Muscle of leg (tissue), 11 donors: Measurements from ENCODE around the gene ZEB2. TPM values are rescaled to one million over a fixed set of nuclear protein-coding genes. Genes with fewer than 3 reads are reported as not detected.
A peak's percentile ranks its signal among the peaks of the same experiment; 100 is the strongest.

Experiments used
- DNase-seq: peaks from one replicate; pipeline ENCODE4 v3.0.0; 2013
- H3K27ac ChIP-seq: one replicate; pipeline ENCODE4 v1.5.1; 2013; ENCODE audit warnings: mild to moderate bottlenecking, low read length, control low read depth
- H3K27me3 ChIP-seq: one replicate; pipeline ENCODE4 v1.6.1; 2013; ENCODE audit warnings: low read length; ENCODE audit not compliant: control insufficient read depth, insufficient read depth
- H3K36me3 ChIP-seq: one replicate; pipeline ENCODE4 v1.6.1; 2013; ENCODE audit warnings: low read length; ENCODE audit not compliant: control insufficient read depth, insufficient read depth
- H3K4me1 ChIP-seq: one replicate; pipeline ENCODE4 v1.6.1; 2013; ENCODE audit warnings: low read length; ENCODE audit not compliant: control insufficient read depth, insufficient read depth
- H3K4me3 ChIP-seq: one replicate; pipeline ENCODE4 v1.5.1; 2013; ENCODE audit warnings: low read length, control low read depth
- H3K9me3 ChIP-seq: replicated peaks from 2 replicates; pipeline ENCODE4 v1.6.1; 2013; ENCODE audit warnings: low read depth, low read length; ENCODE audit not compliant: control insufficient read depth
- WGBS: methylation state at CpG from one replicate; pipeline ENCODE4 v1.1.5; 2013; ENCODE audit warnings: missing lambda C conversion rate; ENCODE audit not compliant: insufficient coverage; 5-methylcytosine and 5-hydroxymethylcytosine counted together
- polyA plus RNA-seq, 8 donors: library from polyadenylated mRNA; unstranded; fragments of 120-200 nt; gene quantifications; one replicate each; pipeline versions ENCODE4 v1.2.1 to v1.2.3, GENCODE V29; 2013; ENCODE audit warnings: inconsistent platforms in 1 of 8, low replicate concordance in 1 of 8; ENCODE audit not compliant: insufficient read length in 8 of 8, insufficient read depth in 1 of 8
- total RNA-seq: library from RNA; stranded (reverse); fragments of 120-200 nt; gene quantifications from one replicate; pipeline ENCODE4 v1.2.4, GENCODE V29; 2013

ZEB2 gene
- total and polyA plus RNA-seq, 9 donors, result 90.0 to 163 (median 118) TPM

- 72% methylated on average over 4 of the region's 4 CpGs for WGBS
- Histone ChIP-seq H3K4me3 (no peak overlapping the region), H3K4me1 (peaks cover 9% of the 10 kb centered on the region), H3K36me3 (peaks cover 11% of the 10 kb centered on the region), H3K27me3 (no peaks in the 10 kb centered on the region), H3K27ac (no peak overlapping the region), H3K9me3 (no peaks in the 10 kb centered on the region)
- no peak for DNase-seq
Observed at GRCh38 chr2:144467502-144468137, 52.3 kb downstream of the ZEB2 start.

DNA sequence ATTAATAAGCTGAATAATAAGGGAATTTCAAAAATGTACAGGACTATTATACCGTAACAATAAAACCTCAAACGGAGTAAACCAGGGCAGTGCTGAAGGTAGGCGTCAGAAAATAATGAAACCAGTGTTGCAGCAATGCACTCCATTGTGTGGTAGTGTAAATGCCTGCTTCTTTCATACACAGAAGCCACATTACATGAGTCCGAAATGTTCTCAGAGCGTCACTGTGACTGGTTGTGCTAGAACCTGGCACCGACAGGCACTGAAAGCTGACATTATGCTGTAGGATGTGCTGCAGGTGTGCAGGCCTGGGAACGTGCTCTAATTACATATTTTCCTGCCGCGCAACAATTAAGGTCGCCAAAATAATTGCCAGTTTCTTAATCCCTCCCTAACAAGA is 53.3 kb downstream of the ZEB2 start:
- Histone ChIP-seq H3K4me1 (peaks cover 9% of the 10 kb centered on the region), H3K4me3 (no peak overlapping the region), H3K27me3 (no peaks in the 10 kb centered on the region), H3K36me3 (peaks cover 7% of the 10 kb centered on the region), H3K9me3 (no peaks in the 10 kb centered on the region), H3K27ac (no peak overlapping the region)
- no peak for DNase-seq
- WGBS, result 76% methylated on average over 3 of the region's 10 CpGs

GRCh38 chr2:144465749-144466148 is 54.2 kb downstream of the ZEB2 start:
- Histone ChIP-seq H3K9me3 (no peaks in the 10 kb centered on the region), H3K4me3 (no peak overlapping the region), H3K4me1 (peaks cover 11% of the 10 kb centered on the region), H3K27ac (no peak overlapping the region), H3K36me3 (peaks cover 11% of the 10 kb centered on the region), H3K27me3 (no peaks in the 10 kb centered on the region)
- no peak for DNase-seq
- no CpG with 5 or more reads among the region's 9 CpGs for WGBS

DNA sequence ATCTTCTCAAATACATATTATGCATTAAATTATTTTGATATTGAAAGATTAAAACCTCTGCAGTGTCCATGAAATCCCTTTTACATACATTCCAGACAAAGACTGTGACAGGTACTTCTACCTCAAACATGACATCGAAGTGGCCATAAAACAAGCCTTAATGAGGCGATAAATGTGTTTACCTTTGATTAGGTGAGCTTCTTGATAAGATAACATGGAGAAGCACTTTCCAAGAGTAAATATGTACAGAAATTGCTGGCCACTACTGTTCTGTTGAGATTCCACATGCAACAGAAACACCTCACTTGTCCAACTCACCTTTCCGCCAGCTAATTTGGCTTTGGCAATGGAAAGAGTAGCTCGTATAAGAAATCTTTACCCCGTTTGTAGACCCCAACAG is 55.2 kb downstream of the ZEB2 start:
- Histone ChIP-seq H3K36me3 (peaks cover 11% of the 10 kb centered on the region), H3K9me3 (no peaks in the 10 kb centered on the region), H3K4me3 (no peak overlapping the region), H3K27ac (no peak overlapping the region), H3K4me1 (peaks cover 14% of the 10 kb centered on the region), H3K27me3 (no peaks in the 10 kb centered on the region)
- no CpG with 5 or more reads among the region's 5 CpGs for WGBS
- DNase-seq, result no peak

- no peak for DNase-seq
- Histone ChIP-seq H3K27me3 (no peaks in the 10 kb centered on the region), H3K36me3 (peaks cover 8% of the 10 kb centered on the region), H3K9me3 (no peaks in the 10 kb centered on the region), H3K4me3 (no peak overlapping the region), H3K4me1 (peaks cover 14% of the 10 kb centered on the region), H3K27ac (no peak overlapping the region)
- no CpG with 5 or more reads among the region's 5 CpGs for WGBS
Observed at GRCh38 chr2:144463266-144463665, 56.7 kb downstream of the ZEB2 start.

DNA sequence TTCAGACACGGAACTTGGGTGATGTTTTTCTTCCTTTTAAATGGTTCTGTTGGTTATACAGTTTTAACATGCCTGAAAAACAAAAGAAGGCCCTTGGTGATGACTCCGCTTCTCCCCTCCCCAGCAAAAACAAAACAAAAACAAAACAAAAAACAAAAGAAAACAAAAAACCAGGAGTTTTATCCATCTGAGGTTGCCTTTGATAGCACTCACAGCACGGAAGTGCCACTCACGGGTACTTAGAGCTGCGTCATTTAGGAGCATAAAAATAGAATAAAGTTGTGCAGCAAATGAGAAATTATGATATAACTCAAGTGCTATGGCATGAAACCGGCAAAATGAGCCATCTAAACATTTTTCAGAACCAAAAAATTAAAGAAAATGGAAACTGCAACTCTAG is 57.7 kb downstream of the ZEB2 start:
- DNase-seq, result no peak
- H3K36me3 ChIP-seq, result peaks cover 8% of the 10 kb centered on the region
- no peaks in the 10 kb centered on the region for H3K27me3 ChIP-seq
- no peak overlapping the region for H3K4me3 ChIP-seq
- no peak overlapping the region for H3K27ac ChIP-seq
- no peaks in the 10 kb centered on the region for H3K9me3 ChIP-seq
- peaks cover 11% of the 10 kb centered on the region for H3K4me1 ChIP-seq
- WGBS, result no CpG with 5 or more reads among the region's 6 CpGs

DNA sequence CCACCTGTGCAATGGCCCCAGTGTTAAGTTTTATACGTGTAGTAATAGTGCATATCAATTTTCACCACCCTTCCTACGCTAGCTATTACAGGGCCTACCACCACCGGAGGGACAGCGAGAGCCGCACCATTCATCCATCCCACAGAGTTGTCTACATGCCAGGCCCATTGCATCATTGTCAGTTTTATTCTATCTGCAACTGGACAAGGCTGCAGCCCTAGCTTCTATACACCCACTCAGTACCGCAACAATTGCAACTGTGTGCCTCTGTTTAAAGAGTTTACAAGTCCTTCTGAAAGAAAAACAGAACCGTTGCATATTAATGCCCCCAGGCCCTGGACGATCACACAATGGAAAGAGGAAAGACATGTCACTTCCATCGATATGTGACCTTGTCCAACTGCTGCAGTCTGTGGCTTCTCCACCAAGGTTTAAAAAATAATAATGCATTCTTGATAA is 58.6 kb downstream of the ZEB2 start:
- H3K27me3 ChIP-seq, result no peaks in the 10 kb centered on the region

GRCh38 chr2:144460727-144461307 is 59.1 kb downstream of the ZEB2 start:
- Histone ChIP-seq H3K27ac (peak overlapping the region; percentile 25), H3K27me3 (no peaks in the 10 kb centered on the region), H3K36me3 (peaks cover 8% of the 10 kb centered on the region), H3K9me3 (no peaks in the 10 kb centered on the region), H3K4me1 (peaks cover 15% of the 10 kb centered on the region), H3K4me3 (no peak overlapping the region)
- WGBS, result no CpG with 5 or more reads among the region's 6 CpGs
- DNase-seq, result no peak

More for the DNA sequence above, 58.6 kb downstream of the ZEB2 start:
- H3K27ac ChIP-seq, result peak overlapping the region; percentile 49
- DNase-seq, result peak; percentile 67
- H3K4me1 ChIP-seq, result peaks cover 15% of the 10 kb centered on the region
- peaks cover 8% of the 10 kb centered on the region for H3K36me3 ChIP-seq
- WGBS, result 65% methylated on average over 8 of the region's 9 CpGs
- no peak overlapping the region for H3K4me3 ChIP-seq
- H3K9me3 ChIP-seq, result no peaks in the 10 kb centered on the region

DNA sequence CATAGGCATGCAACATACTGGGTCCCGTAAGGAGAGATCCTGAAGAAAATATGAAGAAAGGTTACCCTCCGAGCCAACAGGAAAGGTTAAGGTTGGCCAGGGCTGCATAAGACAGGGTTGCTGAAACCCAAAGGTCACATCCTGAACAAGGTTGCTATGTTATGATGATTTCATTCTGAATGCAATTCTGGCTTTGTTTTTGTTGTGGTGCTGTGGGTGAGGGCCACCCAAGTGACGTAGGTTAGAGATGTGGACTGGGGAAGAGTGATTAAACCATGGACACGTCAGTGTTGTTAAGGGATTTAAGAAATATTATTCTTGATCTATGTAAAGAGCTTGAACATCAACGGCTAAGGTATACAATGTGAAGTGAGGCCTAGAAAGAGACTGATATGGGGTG is 60.0 kb downstream of the ZEB2 start:
- H3K9me3 ChIP-seq, result no peaks in the 10 kb centered on the region
- H3K27me3 ChIP-seq, result no peaks in the 10 kb centered on the region
- H3K36me3 ChIP-seq, result peaks cover 8% of the 10 kb centered on the region
- peaks cover 15% of the 10 kb centered on the region for H3K4me1 ChIP-seq
- DNase-seq, result no peak
- H3K27ac ChIP-seq, result no peak overlapping the region
- H3K4me3 ChIP-seq, result no peak overlapping the region
- 68% methylated on average over 3 of the region's 5 CpGs for WGBS

GRCh38 chr2:144459286-144459685 is 60.6 kb downstream of the ZEB2 start:
- no peak for DNase-seq
- peaks cover 8% of the 10 kb centered on the region for H3K36me3 ChIP-seq
- peak overlapping the region; percentile 9 for H3K27ac ChIP-seq
- peaks cover 17% of the 10 kb centered on the region for H3K4me1 ChIP-seq
- no peaks in the 10 kb centered on the region for H3K27me3 ChIP-seq
- H3K4me3 ChIP-seq, result no peak overlapping the region
- no CpG with 5 or more reads among the region's 3 CpGs for WGBS
- H3K9me3 ChIP-seq, result no peaks in the 10 kb centered on the region
